GM12801 (cell line): ENCODE results near the gene MAP4K4.

Source experiments
- TF ChIP-seq, protein P1 (sequence below): IDR thresholded peaks from one replicate; pipeline ENCODE4 v1.5.1; 2011; ENCODE audit warnings: control low read depth; ENCODE audit not compliant: insufficient read length; ENCODE audit errors: extremely low read depth

Gene MAP4K4

DNA sequence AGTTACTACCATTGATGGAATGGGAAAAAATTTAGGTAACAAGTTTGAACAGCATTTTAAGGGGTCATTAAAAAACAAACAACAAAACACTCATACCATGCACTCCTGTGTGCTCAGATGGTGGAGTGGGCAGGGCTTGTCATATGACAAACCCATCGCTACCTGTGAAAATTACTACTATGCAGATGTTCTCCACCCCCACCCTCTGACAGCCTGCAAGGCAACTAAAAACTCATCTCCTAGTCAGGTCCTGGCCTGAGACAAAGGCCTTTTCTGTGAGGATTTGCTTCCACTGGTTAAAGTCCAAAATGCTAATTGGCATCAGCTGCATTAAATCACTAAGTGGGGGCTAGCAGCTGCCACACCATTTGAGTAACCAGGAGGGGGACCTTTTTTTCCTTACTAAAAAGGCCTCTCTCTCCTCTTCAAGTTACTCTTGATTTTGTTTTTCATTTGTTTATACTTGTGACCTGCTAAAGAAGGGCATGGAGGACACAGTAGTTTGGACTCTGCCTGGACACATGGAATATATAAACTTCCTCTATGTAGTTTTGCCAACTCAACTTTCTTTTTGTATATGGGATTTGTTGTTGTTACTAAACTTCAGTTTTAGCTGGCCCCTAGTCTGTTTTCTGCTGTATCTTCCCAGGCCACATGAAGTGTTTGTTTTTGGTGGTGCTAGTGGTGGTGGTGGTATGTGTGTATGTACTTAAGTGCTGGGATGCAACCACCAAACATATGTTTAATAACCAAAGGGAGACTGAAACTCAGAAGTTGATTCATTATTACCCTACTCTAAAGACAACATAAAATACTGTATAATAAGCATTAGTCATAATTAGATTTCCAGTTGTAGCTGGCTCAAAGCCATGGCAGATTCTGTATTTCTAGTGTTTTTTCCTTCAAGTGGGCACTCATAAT is 121.3 kb downstream of the MAP4K4 start:
- TF ChIP-seq, protein P1, sequence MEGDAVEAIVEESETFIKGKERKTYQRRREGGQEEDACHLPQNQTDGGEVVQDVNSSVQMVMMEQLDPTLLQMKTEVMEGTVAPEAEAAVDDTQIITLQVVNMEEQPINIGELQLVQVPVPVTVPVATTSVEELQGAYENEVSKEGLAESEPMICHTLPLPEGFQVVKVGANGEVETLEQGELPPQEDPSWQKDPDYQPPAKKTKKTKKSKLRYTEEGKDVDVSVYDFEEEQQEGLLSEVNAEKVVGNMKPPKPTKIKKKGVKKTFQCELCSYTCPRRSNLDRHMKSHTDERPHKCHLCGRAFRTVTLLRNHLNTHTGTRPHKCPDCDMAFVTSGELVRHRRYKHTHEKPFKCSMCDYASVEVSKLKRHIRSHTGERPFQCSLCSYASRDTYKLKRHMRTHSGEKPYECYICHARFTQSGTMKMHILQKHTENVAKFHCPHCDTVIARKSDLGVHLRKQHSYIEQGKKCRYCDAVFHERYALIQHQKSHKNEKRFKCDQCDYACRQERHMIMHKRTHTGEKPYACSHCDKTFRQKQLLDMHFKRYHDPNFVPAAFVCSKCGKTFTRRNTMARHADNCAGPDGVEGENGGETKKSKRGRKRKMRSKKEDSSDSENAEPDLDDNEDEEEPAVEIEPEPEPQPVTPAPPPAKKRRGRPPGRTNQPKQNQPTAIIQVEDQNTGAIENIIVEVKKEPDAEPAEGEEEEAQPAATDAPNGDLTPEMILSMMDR, result no peak

DNA sequence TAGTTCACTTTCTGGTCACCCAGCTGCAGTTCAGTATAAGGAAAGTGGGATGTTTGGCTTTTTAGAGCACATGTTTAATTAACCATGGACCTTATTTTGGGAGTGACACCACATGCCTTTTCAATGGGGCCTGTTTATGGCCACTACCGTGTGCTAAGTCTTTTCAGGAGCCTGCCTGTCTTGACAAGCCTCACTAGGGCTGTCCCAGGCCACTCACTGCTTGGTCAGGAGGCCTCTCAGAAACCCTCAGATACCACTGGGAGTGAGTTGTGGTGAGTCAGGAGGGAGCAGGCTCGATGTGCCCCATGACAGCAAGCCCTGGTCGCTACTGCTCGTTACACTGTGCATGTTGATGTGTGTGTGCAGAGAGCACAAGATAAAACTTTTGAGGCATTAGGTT is 123.0 kb downstream of the MAP4K4 start:
- TF ChIP-seq, protein P1, result no peak

DNA sequence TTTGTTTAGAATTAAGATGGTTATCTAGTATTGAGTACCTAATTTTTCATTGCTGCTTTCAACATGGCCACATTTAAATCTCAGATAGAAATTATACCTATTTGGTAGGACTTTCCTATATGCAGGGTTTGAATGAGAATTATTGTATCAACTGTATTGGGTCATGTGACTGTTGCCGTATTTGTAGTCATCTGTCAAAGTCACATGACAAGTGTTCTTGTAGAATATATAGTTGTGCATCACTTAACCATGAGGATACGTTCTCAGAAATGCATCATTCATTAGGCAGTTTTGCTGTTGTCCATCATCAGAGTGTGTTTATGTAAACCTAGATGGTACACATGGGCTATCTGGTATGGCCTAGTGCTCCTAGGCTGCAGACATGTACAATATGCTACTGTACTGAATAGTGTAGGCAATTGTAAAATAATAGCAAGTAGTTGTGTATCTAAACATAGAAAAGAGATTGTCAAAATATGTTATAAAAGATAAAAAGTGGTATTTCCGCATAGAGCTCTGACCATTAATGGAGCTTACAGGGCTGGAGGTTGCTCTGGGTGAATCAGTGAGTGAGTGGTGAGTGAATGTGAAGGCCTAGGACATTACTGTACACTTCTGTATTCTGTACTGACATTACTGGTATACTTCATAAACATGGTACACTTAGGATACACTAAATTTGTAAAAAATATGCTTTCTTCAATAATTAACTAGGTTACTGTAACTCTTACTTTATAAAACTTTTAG is 123.7 kb downstream of the MAP4K4 start:
- TF ChIP-seq, protein P1, result no peak

DNA sequence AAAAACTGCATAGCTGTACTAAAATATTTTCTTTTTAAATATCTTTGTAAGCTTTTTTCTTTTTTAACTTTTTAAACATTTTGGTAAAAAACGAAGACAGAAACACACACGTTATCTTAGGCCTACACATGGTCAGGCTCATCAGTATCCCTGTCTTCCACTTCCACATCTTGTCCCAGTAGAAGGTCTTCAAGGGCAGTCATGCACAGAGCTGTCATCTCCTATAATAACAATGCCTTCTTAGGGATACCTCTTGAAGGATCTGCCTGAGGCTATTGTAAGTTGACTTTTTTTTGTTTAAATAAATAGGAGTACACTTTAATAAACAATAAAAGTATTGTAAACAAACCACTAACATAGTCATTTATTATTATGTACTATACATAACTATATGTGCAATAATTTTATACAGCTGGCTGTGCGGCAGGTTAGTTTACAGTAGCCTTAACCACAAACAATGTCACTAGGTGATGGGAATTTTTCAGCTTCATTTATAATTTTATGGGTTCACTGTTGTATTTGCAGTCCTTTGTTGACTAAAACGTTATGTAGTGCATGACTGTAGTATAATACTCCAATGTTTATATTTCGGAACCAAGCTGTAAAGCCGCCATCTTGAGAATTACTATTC is 124.4 kb downstream of the MAP4K4 start:
- TF ChIP-seq, protein P1, result no peak

DNA sequence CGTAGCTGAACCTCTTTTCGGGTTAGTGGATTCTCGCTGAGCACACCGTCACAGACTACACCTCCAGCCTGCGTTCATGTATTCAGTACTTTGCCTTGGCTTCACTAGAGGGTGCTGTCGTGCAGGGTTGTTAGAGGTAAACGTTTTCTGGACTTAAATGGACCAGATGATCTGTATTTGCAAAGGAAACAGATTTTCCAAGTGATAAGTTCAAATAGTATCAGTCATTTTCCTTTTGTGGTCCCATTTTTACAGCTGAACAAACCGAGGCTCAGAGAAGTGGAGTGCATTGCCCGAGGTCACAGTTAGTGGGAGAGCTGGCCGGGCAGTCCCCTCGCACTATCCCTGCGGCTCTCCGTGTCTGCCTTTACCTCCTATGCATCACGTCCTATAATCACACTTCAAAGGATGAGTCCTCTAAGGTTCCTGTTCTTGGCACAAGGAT is 125.9 kb downstream of the MAP4K4 start:
- TF ChIP-seq, protein P1, result no peak

DNA sequence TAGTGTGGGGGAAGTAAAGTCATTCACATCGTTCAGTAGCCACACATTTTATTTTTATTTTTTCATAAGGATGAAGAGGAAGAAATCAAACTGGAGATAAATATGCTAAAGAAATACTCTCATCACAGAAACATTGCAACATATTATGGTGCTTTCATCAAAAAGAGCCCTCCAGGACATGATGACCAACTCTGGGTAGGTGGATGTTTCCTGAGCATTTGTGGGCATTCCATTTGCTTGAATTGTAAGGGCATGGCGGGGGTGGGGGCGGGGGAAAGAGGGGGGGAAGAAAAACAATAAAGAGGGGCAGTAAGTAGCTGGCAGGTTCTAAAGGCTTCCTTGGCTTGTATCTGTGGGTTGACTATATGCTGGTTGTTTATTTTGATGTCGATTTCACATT is 126.4 kb downstream of the MAP4K4 start:
- TF ChIP-seq, protein P1, result no peak

DNA sequence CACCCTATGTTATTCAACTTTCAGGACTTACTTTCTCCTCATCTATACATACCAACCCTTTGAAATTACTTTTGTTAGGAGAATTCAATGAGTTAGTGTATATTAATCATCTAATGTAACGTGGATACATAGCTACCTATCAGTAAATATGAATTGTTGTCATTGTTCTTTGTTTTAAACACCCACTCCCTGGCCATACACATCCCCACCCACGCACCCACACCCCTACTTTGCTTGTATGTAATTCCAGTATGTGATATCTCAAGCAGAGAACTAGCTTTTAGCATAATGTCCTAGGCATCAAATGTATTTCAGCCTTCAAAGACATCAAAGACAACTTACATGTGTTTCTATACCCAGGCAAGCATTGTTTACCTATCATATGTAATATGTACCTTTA is 129.2 kb downstream of the MAP4K4 start:
- TF ChIP-seq, protein P1, result no peak
